HEK293 (cell line): ENCODE results near the gene RHOU.
A peak's percentile ranks its signal among the peaks of the same experiment; 100 is the strongest.

Experiments
- CTCF ChIA-PET: fragments of 350-600 bp; formaldehyde crosslinking; extraction: SDS; loops from one replicate; lab custom pipeline; 2021; ENCODE audit warnings: antibody characterized with exemption; lab: Yijun Ruan, JAX
- POLR2A ChIA-PET: fragments of 300-600 bp; formaldehyde crosslinking; extraction: SDS; loops from one replicate; lab custom pipeline; 2020; ENCODE audit warnings: antibody characterized with exemption, inconsistent platforms; lab: Yijun Ruan, JAX
- H3K27ac ChIP-seq: fragments of 200-500 bp; sonication (Bioruptor generic); 2 replicates; pipeline ENCODE4 v1.5.1; 2014; ENCODE audit warnings: low read depth, low read length, control low read depth, inconsistent platforms; ENCODE audit errors: extremely low read depth
- H3K36me3 ChIP-seq, 2 experiments: fragments of 200-500 bp in 1 of 2; sonication (Bioruptor generic) in 1 of 2; 1 replicate in 1 of 2; 2 replicates in 1 of 2; pipeline ENCODE4 v1.5.1; 2014 to 2017; ENCODE audit warnings: inconsistent platforms in 2 of 2, low read length in 2 of 2; ENCODE audit not compliant: control insufficient read depth in 2 of 2, insufficient read depth in 1 of 2
- H3K4me1 ChIP-seq: fragments of 200-500 bp; sonication (Bioruptor generic); 2 replicates; pipeline ENCODE4 v1.5.1; 2014; ENCODE audit warnings: mild to moderate bottlenecking, low read length, inconsistent platforms; ENCODE audit not compliant: control insufficient read depth, insufficient read depth
- H3K4me3 ChIP-seq: 2 replicates; pipeline ENCODE4 v1.5.1; 2011; ENCODE audit warnings: low read depth, mild to moderate bottlenecking, control low read depth, low read length, moderate library complexity
- H3K9me3 ChIP-seq: fragments of 200-500 bp; sonication (Bioruptor generic); 2 replicates; pipeline ENCODE4 v1.5.1; 2014; ENCODE audit warnings: low read depth, low read length, inconsistent platforms; ENCODE audit not compliant: control insufficient read depth, insufficient read depth
- IKZF3 ChIP-seq: fragments of 450-650 bp; IDR thresholded peaks from 2 replicates; pipeline ENCODE4 v1.5.0; 2018; ENCODE audit warnings: missing biosample characterization, mild to moderate bottlenecking, missing genetic modification characterization, moderate library complexity
- MZF1 ChIP-seq: fragments of 450-650 bp; formaldehyde crosslinking; IDR thresholded peaks from 2 replicates; pipeline ENCODE4 v1.5.1; 2017; ENCODE audit warnings: missing biosample characterization, missing genetic modification characterization, borderline replicate concordance
- ZBTB1 ChIP-seq: fragments of 450-650 bp; formaldehyde crosslinking; IDR thresholded peaks from 2 replicates; pipeline ENCODE4 v1.5.1; 2016; ENCODE audit warnings: missing biosample characterization, missing genetic modification characterization
- ZFP37 ChIP-seq: fragments of 450-650 bp; formaldehyde crosslinking; IDR thresholded peaks from 2 replicates; pipeline ENCODE4 v1.5.1; 2016; ENCODE audit warnings: missing biosample characterization, missing genetic modification characterization
- ZNF10 ChIP-seq: fragments of 450-650 bp; formaldehyde crosslinking; IDR thresholded peaks from 2 replicates; pipeline ENCODE4 v1.5.1; 2017; ENCODE audit warnings: missing biosample characterization, missing genetic modification characterization
- ZNF354C ChIP-seq: fragments of 450-650 bp; formaldehyde crosslinking; IDR thresholded peaks from 2 replicates; pipeline ENCODE4 v1.5.1; 2016; ENCODE audit warnings: missing biosample characterization, missing genetic modification characterization, low read depth, borderline replicate concordance
- ZNF394 ChIP-seq: fragments of 450-650 bp; formaldehyde crosslinking; IDR thresholded peaks from 2 replicates; pipeline ENCODE4 v1.5.1; 2016; ENCODE audit warnings: missing biosample characterization, missing genetic modification characterization, mild to moderate bottlenecking, moderate library complexity, borderline replicate concordance
- ZNF404 ChIP-seq: fragments of 450-650 bp; formaldehyde crosslinking; IDR thresholded peaks from 2 replicates; pipeline ENCODE4 v1.5.1; 2017; ENCODE audit warnings: missing biosample characterization, missing genetic modification characterization
- ZNF416 ChIP-seq: fragments of 450-650 bp; formaldehyde crosslinking; IDR thresholded peaks from 2 replicates; pipeline ENCODE4 v1.5.1; 2016; ENCODE audit warnings: missing biosample characterization, missing genetic modification characterization
- ZNF510 ChIP-seq: fragments of 450-650 bp; formaldehyde crosslinking; IDR thresholded peaks from 2 replicates; pipeline ENCODE4 v1.5.1; 2018; ENCODE audit warnings: mild to moderate bottlenecking, missing genetic modification characterization, missing biosample characterization; ENCODE audit not compliant: insufficient replicate concordance
- ZNF529 ChIP-seq: fragments of 450-650 bp; formaldehyde crosslinking; IDR thresholded peaks from 2 replicates; pipeline ENCODE4 v1.5.1; 2017; ENCODE audit warnings: missing genetic modification characterization, missing biosample characterization; ENCODE audit not compliant: insufficient replicate concordance
- ZNF600 ChIP-seq: fragments of 450-650 bp; formaldehyde crosslinking; IDR thresholded peaks from 2 replicates; pipeline ENCODE4 v1.5.1; 2016; ENCODE audit warnings: missing biosample characterization, missing genetic modification characterization
- ZNF623 ChIP-seq: fragments of 450-650 bp; formaldehyde crosslinking; IDR thresholded peaks from 2 replicates; pipeline ENCODE4 v1.5.1; 2016; ENCODE audit warnings: missing biosample characterization, missing genetic modification characterization
- ZNF707 ChIP-seq: fragments of 450-650 bp; formaldehyde crosslinking; IDR thresholded peaks from 2 replicates; pipeline ENCODE4 v1.5.1; 2016; ENCODE audit warnings: missing biosample characterization, missing genetic modification characterization
- ZNF776 ChIP-seq: fragments of 450-650 bp; formaldehyde crosslinking; IDR thresholded peaks from 2 replicates; pipeline ENCODE4 v1.5.0; 2017; ENCODE audit warnings: missing biosample characterization, missing genetic modification characterization, borderline replicate concordance
- ZNF785 ChIP-seq: fragments of 450-650 bp; formaldehyde crosslinking; IDR thresholded peaks from 2 replicates; pipeline ENCODE4 v1.5.1; 2016; ENCODE audit warnings: missing biosample characterization, missing genetic modification characterization
- ZNF792 ChIP-seq: fragments of 450-650 bp; formaldehyde crosslinking; IDR thresholded peaks from 2 replicates; pipeline ENCODE4 v1.5.1; 2016; ENCODE audit warnings: missing biosample characterization, missing genetic modification characterization
- ZSCAN30 ChIP-seq: fragments of 450-650 bp; IDR thresholded peaks from 2 replicates; pipeline ENCODE4 v1.5.1; 2018; ENCODE audit warnings: missing biosample characterization, mild to moderate bottlenecking, missing genetic modification characterization, moderate library complexity
- TF ChIP-seq, protein P1 (sequence below): fragments of 450-650 bp; formaldehyde crosslinking; IDR thresholded peaks from 2 replicates; pipeline ENCODE4 v1.5.1; 2016; ENCODE audit warnings: missing biosample characterization, missing genetic modification characterization
- TF ChIP-seq, protein P2 (sequence below): fragments of 450-650 bp; formaldehyde crosslinking; IDR thresholded peaks from 2 replicates; pipeline ENCODE4; 2016; ENCODE audit warnings: missing biosample characterization, missing genetic modification characterization

The RHOU gene

GRCh38 chr1:228745497-228745896 lies 10.2 kb downstream of the RHOU start:
- ChIA-PET CTCF (interaction anchor here (0.7 to 0.9 kb wide), 2 partner anchors 482 to 737 kb away, joined by 3 read pairs; no protein-coding TSS in a partner anchor), POLR2A (no interaction called here)
- Histone ChIP-seq H3K4me3 (no peak overlapping the region), H3K9me3 (no peaks in the 10 kb centered on the region), H3K36me3 (peaks cover 31 to 50% of the 10 kb centered on the region in 2 experiments; a peak in 2 of 3 replicates), H3K4me1 (0 out of 2 replicates have a peak, but pooled peaks cover 1% of the 10 kb centered on the region), H3K27ac (no peak overlapping the region)
- TF ChIP-seq ZNF10 (tag by site-specific recombination), result no peak
- TF ChIP-seq MZF1 (tag by site-specific recombination), result no peak
- TF ChIP-seq ZNF394 (tag by site-specific recombination), result no peak

GRCh38 chr1:228747301-228747935 lies 12.1 kb downstream of the RHOU start:
- Histone ChIP-seq H3K27ac (no peak overlapping the region), H3K36me3 (peaks cover 25 to 32% of the 10 kb centered on the region in 2 experiments; a peak in 2 of 3 replicates), H3K9me3 (no peaks in the 10 kb centered on the region), H3K4me1 (no peaks in the 10 kb centered on the region), H3K4me3 (no peak overlapping the region)
- CTCF ChIA-PET, result interaction anchor here (1.1 kb wide), 1 partner anchor 83 kb away, joined by 3 read pairs; no protein-coding TSS in a partner anchor
- POLR2A ChIA-PET, result no interaction called here
- TF ChIP-seq ZSCAN30 (tag by site-specific recombination), result peak; percentile 34; the same call in 1 of the 2 replicates
- TF ChIP-seq ZNF776 (tag by site-specific recombination), result no peak
- no peak for TF ChIP-seq ZBTB1 (tag by site-specific recombination)
- no peak for TF ChIP-seq ZFP37 (tag by site-specific recombination)
- TF ChIP-seq, protein P1, sequence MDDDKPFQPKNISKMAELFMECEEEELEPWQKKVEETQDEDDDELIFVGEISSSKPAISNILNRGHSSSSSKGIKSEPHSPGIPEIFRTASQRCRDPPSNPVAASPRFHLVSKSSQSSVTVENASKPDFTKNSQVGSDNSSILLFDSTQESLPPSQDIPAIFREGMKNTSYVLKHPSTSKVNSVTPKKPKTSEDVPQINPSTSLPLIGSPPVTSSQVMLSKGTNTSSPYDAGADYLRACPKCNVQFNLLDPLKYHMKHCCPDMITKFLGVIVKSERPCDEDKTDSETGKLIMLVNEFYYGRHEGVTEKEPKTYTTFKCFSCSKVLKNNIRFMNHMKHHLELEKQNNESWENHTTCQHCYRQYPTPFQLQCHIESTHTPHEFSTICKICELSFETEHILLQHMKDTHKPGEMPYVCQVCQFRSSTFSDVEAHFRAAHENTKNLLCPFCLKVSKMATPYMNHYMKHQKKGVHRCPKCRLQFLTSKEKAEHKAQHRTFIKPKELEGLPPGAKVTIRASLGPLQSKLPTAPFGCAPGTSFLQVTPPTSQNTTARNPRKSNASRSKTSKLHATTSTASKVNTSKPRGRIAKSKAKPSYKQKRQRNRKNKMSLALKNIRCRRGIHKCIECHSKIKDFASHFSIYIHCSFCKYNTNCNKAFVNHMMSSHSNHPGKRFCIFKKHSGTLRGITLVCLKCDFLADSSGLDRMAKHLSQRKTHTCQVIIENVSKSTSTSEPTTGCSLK (tag by site-specific recombination), result no peak
- no peak for TF ChIP-seq ZNF510 (tag by site-specific recombination)
- TF ChIP-seq ZNF792 (tag by site-specific recombination), result no peak
- TF ChIP-seq ZNF785, result no peak
- peak; percentile 16; the same call in 1 of the 2 replicates for TF ChIP-seq ZNF623 (tag by site-specific recombination)
- no peak for TF ChIP-seq ZNF416 (tag by site-specific recombination)
- no peak for TF ChIP-seq ZNF600 (tag by site-specific recombination)
- no peak for TF ChIP-seq ZNF404 (tag by site-specific recombination)
- no peak for TF ChIP-seq IKZF3 (tag by site-specific recombination)
- TF ChIP-seq ZNF707 (tag by site-specific recombination), result no peak
- TF ChIP-seq ZNF354C (tag by site-specific recombination), result no peak
- TF ChIP-seq ZNF529 (tag by site-specific recombination), result no peak
- TF ChIP-seq, protein P2, sequence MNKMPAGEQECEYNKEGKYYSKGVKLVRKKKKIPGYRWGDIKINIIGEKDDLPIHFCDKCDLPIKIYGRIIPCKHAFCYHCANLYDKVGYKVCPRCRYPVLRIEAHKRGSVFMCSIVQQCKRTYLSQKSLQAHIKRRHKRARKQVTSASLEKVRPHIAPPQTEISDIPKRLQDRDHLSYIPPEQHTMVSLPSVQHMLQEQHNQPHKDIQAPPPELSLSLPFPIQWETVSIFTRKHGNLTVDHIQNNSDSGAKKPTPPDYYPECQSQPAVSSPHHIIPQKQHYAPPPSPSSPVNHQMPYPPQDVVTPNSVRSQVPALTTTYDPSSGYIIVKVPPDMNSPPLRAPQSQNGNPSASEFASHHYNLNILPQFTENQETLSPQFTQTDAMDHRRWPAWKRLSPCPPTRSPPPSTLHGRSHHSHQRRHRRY (tag by site-specific recombination), result no peak
